ENCODE results near the gene SF3A2.
"Not testable (repeated sequence)": the region's sequence is repeated elsewhere in the genome, so short reads cannot be mapped to it uniquely, and the experiment has no call there.

The SF3A2 gene

DNA sequence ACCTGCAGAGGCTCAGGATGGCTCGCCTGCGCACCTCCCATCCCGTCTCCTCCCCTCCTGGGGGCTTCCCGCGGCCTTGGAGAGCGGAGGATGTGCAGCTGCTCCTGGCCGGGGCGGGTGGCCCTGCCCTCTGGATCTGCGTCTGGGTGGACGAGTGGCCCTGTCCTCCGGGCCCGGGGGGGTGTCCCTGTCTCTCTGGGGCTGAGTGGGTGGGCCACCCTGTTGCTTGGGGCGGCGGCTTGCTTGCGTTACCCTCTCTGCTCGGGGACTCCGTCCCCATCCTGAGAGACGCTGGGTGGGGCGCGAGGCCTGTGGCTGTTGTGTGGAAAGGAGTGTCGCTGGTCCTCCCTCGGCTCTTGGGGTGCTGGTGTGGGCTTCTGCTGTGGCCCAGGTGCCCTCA is 38.3 kb upstream of the SF3A2 start (continued):
- TF ChIP-seq, protein P1, sequence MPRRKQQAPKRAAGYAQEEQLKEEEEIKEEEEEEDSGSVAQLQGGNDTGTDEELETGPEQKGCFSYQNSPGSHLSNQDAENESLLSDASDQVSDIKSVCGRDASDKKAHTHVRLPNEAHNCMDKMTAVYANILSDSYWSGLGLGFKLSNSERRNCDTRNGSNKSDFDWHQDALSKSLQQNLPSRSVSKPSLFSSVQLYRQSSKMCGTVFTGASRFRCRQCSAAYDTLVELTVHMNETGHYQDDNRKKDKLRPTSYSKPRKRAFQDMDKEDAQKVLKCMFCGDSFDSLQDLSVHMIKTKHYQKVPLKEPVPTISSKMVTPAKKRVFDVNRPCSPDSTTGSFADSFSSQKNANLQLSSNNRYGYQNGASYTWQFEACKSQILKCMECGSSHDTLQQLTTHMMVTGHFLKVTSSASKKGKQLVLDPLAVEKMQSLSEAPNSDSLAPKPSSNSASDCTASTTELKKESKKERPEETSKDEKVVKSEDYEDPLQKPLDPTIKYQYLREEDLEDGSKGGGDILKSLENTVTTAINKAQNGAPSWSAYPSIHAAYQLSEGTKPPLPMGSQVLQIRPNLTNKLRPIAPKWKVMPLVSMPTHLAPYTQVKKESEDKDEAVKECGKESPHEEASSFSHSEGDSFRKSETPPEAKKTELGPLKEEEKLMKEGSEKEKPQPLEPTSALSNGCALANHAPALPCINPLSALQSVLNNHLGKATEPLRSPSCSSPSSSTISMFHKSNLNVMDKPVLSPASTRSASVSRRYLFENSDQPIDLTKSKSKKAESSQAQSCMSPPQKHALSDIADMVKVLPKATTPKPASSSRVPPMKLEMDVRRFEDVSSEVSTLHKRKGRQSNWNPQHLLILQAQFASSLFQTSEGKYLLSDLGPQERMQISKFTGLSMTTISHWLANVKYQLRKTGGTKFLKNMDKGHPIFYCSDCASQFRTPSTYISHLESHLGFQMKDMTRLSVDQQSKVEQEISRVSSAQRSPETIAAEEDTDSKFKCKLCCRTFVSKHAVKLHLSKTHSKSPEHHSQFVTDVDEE (CRISPR knock-in tag; IDR thresholded peaks at IDR 0.05) = no peak
- TF ChIP-seq, protein P2, sequence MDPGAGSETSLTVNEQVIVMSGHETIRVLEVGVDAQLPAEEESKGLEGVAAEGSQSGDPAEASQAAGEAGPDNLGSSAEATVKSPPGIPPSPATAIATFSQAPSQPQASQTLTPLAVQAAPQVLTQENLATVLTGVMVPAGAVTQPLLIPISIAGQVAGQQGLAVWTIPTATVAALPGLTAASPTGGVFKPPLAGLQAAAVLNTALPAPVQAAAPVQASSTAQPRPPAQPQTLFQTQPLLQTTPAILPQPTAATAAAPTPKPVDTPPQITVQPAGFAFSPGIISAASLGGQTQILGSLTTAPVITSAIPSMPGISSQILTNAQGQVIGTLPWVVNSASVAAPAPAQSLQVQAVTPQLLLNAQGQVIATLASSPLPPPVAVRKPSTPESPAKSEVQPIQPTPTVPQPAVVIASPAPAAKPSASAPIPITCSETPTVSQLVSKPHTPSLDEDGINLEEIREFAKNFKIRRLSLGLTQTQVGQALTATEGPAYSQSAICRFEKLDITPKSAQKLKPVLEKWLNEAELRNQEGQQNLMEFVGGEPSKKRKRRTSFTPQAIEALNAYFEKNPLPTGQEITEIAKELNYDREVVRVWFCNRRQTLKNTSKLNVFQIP (CRISPR knock-in tag; IDR thresholded peaks at IDR 0.05; ENCODE audit: borderline replicate concordance, low read depth) = no peak
- TF ChIP-seq ZFP30 (CRISPR knock-in tag; IDR thresholded peaks at IDR 0.05) = no peak
- TF ChIP-seq SNAI2 (CRISPR knock-in tag; IDR thresholded peaks at IDR 0.05) = no peak
- TF ChIP-seq ISL1 (CRISPR knock-in tag; IDR thresholded peaks at IDR 0.05) = no peak
- no peak for TF ChIP-seq ZC3H10 (CRISPR knock-in tag; IDR thresholded peaks at IDR 0.05)
- no peak for TF ChIP-seq ZNF70 (CRISPR knock-in tag; IDR thresholded peaks at IDR 0.05)

DNA sequence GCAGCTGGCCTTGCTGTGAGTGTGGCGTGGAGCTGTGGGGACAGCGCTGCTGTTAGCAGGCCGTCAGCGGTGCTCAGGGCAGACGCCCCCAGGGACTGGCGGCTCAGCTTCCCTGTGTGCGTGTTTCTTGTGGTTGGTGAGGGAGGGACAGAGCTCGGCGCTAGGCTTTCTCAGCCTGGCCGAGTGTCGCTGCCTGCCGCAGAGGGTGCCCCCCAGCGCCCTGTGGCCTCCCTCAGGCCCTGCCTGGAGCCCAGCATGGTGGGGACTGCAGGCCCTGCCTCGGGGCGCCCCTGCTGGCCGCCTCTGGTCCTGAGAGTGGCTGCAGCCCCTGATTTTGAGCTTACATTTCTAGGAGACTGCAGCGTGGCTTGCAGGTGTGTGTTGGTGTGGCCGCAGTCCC is 37.4 kb upstream of the SF3A2 start:
- ATAC-seq = peak; percentile 28; the same call in 2 of the 3 replicates
- TF ChIP-seq PPARA (CRISPR knock-in tag; IDR thresholded peaks at IDR 0.05; ENCODE audit: borderline replicate concordance) (no peak), OSR1 (CRISPR knock-in tag; IDR thresholded peaks at IDR 0.05) (no peak), ZC3H10 (CRISPR knock-in tag; IDR thresholded peaks at IDR 0.05) (no peak), ZNF565 (CRISPR knock-in tag; conservative IDR thresholded peaks at IDR 0.05; ENCODE audit: low read depth) (no peak), TCF4 (CRISPR knock-in tag; IDR thresholded peaks at IDR 0.05; ENCODE audit: borderline replicate concordance) (no peak), ZFP3 (CRISPR knock-in tag; IDR thresholded peaks at IDR 0.05) (no peak), BACH2 (CRISPR knock-in tag; IDR thresholded peaks at IDR 0.05; ENCODE audit: borderline replicate concordance) (no peak), ESRRG (CRISPR knock-in tag; IDR thresholded peaks at IDR 0.05) (no peak), GLIS3 (CRISPR knock-in tag; IDR thresholded peaks at IDR 0.05) (no peak)
- TF ChIP-seq, protein P3, sequence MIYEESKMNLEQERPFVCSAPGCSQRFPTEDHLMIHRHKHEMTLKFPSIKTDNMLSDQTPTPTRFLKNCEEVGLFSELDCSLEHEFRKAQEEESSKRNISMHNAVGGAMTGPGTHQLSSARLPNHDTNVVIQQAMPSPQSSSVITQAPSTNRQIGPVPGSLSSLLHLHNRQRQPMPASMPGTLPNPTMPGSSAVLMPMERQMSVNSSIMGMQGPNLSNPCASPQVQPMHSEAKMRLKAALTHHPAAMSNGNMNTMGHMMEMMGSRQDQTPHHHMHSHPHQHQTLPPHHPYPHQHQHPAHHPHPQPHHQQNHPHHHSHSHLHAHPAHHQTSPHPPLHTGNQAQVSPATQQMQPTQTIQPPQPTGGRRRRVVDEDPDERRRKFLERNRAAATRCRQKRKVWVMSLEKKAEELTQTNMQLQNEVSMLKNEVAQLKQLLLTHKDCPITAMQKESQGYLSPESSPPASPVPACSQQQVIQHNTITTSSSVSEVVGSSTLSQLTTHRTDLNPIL (CRISPR knock-in tag; IDR thresholded peaks at IDR 0.05; ENCODE audit: low read depth) = no peak
- TF ChIP-seq, protein P4, sequence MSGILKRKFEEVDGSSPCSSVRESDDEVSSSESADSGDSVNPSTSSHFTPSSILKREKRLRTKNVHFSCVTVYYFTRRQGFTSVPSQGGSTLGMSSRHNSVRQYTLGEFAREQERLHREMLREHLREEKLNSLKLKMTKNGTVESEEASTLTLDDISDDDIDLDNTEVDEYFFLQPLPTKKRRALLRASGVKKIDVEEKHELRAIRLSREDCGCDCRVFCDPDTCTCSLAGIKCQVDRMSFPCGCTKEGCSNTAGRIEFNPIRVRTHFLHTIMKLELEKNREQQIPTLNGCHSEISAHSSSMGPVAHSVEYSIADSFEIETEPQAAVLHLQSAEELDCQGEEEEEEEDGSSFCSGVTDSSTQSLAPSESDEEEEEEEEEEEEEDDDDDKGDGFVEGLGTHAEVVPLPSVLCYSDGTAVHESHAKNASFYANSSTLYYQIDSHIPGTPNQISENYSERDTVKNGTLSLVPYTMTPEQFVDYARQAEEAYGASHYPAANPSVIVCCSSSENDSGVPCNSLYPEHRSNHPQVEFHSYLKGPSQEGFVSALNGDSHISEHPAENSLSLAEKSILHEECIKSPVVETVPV (CRISPR knock-in tag; IDR thresholded peaks at IDR 0.05) = no peak

DNA sequence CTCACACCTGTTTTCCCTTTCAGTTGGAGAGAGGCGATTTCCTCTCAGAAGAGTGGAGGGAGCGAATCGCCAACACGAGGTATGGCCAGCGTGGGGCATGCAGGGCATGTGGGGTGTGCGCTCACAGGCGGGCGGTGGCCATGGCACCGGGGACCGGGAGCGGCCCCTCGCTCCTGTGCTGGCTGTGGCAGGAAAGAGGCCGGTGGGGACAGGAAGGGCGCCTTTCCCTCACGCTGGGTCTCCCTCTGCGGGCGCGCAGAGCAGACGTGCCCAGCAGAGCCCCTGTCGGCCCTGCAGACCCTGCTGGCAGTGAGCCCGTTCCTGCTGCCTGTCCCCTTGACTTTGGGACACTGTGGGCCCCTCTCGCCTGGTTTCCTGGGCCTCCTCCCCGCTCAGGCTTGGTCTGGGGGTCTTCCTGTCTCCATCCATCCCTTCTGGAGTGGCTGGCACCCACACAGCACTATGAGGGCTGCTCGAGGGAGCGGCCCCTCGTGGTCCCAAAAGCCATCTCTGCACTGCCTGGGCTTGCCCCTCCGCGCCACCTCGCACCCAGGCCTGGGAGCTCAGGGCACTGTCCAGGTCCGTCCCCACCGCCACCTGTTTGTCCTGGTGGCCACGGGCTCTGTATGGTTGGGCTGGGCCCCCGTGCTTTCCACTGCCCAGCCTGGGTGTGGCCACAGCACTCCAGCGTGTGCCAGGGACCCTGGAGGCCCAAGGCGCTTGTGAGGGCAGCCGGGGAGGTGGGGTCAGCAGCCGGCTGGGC is 36.6 kb upstream of the SF3A2 start:
- no peak for ATAC-seq
- TF ChIP-seq CSDC2 (CRISPR knock-in tag; IDR thresholded peaks at IDR 0.05) (no peak), ESRRG (CRISPR knock-in tag; IDR thresholded peaks at IDR 0.05) (no peak), ZNF8 (CRISPR knock-in tag; IDR thresholded peaks at IDR 0.05) (no peak), GLIS3 (CRISPR knock-in tag; IDR thresholded peaks at IDR 0.05) (no peak), TOX (CRISPR knock-in tag; IDR thresholded peaks at IDR 0.05; ENCODE audit: borderline replicate concordance) (no peak)
- TF ChIP-seq, protein P4 (CRISPR knock-in tag; IDR thresholded peaks at IDR 0.05) = no peak

DNA sequence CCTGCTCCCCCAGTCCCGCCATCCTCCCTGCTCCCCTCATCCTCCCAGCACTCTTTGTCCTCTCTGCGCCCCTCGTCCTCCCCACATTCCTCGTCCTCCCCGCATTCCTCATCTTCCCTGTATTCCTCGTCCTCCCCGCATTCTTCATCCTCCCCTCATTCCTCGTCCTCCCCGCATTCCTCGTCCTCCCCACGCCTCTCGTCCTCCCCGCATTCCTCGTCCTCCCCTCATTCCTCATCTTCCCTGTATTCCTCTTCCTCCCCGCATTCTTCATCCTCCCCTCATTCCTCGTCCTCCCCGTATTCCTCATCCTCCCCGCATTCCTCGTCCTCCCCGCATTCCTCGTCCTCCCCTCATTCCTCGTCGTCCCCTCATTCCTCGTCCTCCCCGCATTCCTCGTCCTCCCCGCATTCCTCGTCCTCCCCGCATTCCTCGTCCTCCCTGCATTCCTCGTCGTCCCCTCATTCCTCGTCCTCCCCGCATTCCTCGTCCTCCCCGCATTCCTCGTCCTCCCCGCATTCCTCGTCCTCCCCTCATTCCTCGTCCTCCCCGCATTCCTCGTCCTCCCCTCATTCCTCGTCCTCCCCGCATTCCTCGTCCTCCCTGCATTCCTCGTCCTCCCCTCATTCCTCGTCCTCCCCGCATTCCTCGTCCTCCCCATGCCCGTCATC is 35.9 kb upstream of the SF3A2 start:
- not testable (repeated sequence) for ATAC-seq
